Endometrial microvascular endothelial cells (primary cell): ENCODE data around the gene FAM89B. TPM values are rescaled to one million over a fixed set of nuclear protein-coding genes. Genes with fewer than 3 reads are reported as not detected.

Experiments used
- in situ Hi-C: cut with HindIII; loops from 2 replicates; pipeline ENCODE4 v1.10.0; 2017; ENCODE audit warnings: low sequenced_read_pairs, low pct_unique_long_range_greater_than_20kb; ENCODE audit errors: inconsistent ontology term
- total RNA-seq: library from RNA; depleted of rRNA; stranded (reverse); fragments of >200 nt; gene quantifications from one replicate; pipeline ENCODE4 v1.2.3, GENCODE V29; 2015; ENCODE audit errors: inconsistent ontology term

Gene FAM89B
- total RNA-seq, 1 donor from 2014 or later, result 34.1 TPM

- in situ Hi-C loops, result no loop called here
These were observed 25.9 kb downstream of the FAM89B start for GRCh38 chr11:65598258-65598699.

- in situ Hi-C loops, result no loop called here
These were observed 27.0 kb downstream of the FAM89B start for GRCh38 chr11:65599216-65599954.

GRCh38 chr11:65599955-65600246 lies 27.6 kb downstream of the FAM89B start:
- in situ Hi-C loops, result no loop called here

GRCh38 chr11:65604258-65604657 lies 31.9 kb downstream of the FAM89B start:
- in situ Hi-C loops, result no loop called here

GRCh38 chr11:65606876-65607613 lies 34.7 kb downstream of the FAM89B start:
- in situ Hi-C loops, result no loop called here

GRCh38 chr11:65607614-65608426 lies 35.5 kb downstream of the FAM89B start:
- in situ Hi-C loops, result no loop called here

- in situ Hi-C loops, result no loop called here
These were observed 36.9 kb downstream of the FAM89B start for GRCh38 chr11:65609229-65609628.

- in situ Hi-C loops, result no loop called here
These were observed 37.3 kb downstream of the FAM89B start for GRCh38 chr11:65609665-65610064.

- in situ Hi-C loops, result no loop called here
These were observed 38.1 kb downstream of the FAM89B start for GRCh38 chr11:65610404-65610803.

- in situ Hi-C loops, result no loop called here
These were observed 38.9 kb downstream of the FAM89B start for GRCh38 chr11:65611028-65611757.

- in situ Hi-C loops, result no loop called here
These were observed 39.6 kb downstream of the FAM89B start for GRCh38 chr11:65611758-65612603.

GRCh38 chr11:65612691-65613090 lies 40.4 kb downstream of the FAM89B start:
- in situ Hi-C loops, result no loop called here

GRCh38 chr11:65613091-65613928 lies 41.0 kb downstream of the FAM89B start:
- in situ Hi-C loops, result no loop called here

GRCh38 chr11:65615229-65615949 lies 43.1 kb downstream of the FAM89B start, which contains the start of gene PCNX3:
Gene PCNX3 (plus strand): TSS chr11:65615776. CDS start chr11:65616312, 536 bp downstream.
- in situ Hi-C loops, result no loop called here

- in situ Hi-C loops, result no loop called here
These were observed 43.7 kb downstream of the FAM89B start for GRCh38 chr11:65615950-65616574.

- in situ Hi-C loops, result no loop called here
These were observed 44.2 kb downstream of the FAM89B start for GRCh38 chr11:65616575-65617001.
